GM18505 (cell line): ENCODE data around the gene NAA16.

Experiments
- ATAC-seq: cut with Tn5 transposase; IDR thresholded peaks from one replicate; pipeline ENCODE4 v1.9.1; 2021; ENCODE audit not compliant: unreplicated experiment
- POLR2A ChIP-seq: IDR thresholded peaks from 4 replicates; pipeline ENCODE4 v1.6.1; 2011; ENCODE audit warnings: borderline replicate concordance; ENCODE audit not compliant: insufficient read depth, insufficient read length; ENCODE audit errors: extremely low read depth

Gene NAA16

GRCh38 chr13:41313117-41313516 is 2.0 kb downstream of the NAA16 start:
- no peak for TF ChIP-seq POLR2A
- no peak for ATAC-seq

GRCh38 chr13:41313659-41314197 is 2.7 kb downstream of the NAA16 start:
- no peak for TF ChIP-seq POLR2A
- no peak for ATAC-seq

DNA sequence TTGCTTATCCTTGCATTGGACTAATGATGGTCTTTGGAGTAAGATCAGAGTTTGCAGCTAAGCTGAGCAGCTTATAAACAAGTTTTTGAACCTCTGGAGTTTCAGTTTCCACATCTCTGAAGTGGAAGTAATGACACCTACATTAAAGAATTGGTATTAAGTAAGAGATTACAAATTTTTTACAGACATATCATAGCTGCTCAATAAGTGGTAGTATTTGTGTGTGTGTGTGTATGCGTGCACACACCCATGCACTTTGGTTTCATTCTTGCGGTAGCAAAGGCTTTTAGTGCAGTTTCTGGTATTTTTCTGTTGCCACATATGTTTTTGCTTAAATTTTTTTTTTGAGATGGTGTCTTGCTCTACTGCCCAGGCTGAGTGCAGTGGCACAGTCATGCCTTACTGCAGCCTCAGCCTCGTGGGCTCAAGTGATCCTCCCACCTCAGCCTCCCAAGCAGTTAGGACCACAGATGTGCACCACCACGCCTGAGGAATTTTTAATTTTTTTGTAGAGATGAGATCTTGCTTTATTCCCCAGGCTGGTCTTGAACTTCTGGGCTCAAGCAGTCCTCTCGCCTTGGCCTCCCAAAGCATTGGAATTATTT is 4.5 kb downstream of the NAA16 start:
- ATAC-seq, result no peak
- TF ChIP-seq POLR2A, result no peak

DNA sequence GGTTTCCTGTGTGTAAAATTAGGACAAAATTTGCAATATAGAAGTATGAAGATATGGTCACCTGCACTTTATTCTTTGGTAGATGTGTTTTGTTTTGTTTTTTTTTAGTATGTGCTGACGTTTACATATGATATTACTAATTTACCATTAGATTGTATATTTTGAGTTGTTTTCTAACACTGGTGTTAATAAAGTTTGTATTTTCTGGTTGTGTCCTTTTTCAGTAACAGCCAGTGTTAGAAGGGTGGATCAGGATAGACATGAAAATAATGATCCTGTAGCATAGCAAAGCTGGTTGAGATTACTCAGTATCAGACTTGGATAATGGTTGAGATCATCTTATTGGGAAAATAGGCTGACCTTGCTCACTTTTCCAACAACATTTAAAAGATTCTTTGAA is 6.2 kb downstream of the NAA16 start:
- ATAC-seq, result no peak
- TF ChIP-seq POLR2A, result no peak

DNA sequence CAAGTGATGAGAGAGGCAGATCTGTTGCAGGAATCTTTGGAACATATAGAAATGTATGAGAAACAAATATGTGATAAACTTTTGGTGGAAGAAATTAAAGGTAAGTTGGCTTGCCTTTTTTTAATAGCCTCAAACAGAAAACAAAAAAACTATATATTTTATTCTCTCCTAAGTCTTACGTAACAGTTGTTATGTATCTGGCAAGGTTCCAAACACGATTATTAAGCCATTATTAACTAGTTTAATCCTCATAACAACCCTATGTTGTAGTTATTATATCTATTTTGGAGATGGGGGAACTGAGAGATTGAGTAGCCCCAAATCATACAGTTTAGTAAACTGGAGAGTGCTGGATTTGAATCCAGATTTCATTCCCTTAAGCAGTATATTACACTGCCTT is 14.7 kb downstream of the NAA16 start:
- no peak for TF ChIP-seq POLR2A
- no peak for ATAC-seq

DNA sequence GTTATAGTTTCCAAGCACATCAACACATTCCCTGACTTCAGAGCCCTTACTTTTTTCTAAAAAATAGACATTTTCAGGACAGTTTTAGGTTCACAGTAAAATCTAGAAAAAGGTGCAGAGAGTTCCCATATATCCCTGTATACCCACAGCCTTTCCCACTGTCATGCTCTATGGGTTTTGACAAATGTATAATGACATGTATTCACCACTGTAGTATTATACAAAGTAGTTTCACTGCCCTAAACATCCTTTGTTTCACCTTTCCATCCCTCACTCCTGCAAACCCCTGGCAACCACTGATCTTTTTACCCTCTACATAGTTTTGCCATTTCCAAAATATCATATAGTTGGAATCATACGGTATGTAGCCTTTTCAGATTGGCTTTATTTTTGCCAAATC is 15.6 kb downstream of the NAA16 start:
- no peak for ATAC-seq
- TF ChIP-seq POLR2A, result no peak

GRCh38 chr13:41327994-41328790 is 17.1 kb downstream of the NAA16 start:
- ATAC-seq, result no peak
- no peak for TF ChIP-seq POLR2A

GRCh38 chr13:41332829-41333228 is 21.8 kb downstream of the NAA16 start:
- ATAC-seq, result no peak
- no peak for TF ChIP-seq POLR2A

- no peak for TF ChIP-seq POLR2A
- ATAC-seq, result no peak
Observed at GRCh38 chr13:41334810-41335209, 23.7 kb downstream of the NAA16 start.

GRCh38 chr13:41344358-41344757 is 33.3 kb downstream of the NAA16 start:
- TF ChIP-seq POLR2A, result no peak
- no peak for ATAC-seq

DNA sequence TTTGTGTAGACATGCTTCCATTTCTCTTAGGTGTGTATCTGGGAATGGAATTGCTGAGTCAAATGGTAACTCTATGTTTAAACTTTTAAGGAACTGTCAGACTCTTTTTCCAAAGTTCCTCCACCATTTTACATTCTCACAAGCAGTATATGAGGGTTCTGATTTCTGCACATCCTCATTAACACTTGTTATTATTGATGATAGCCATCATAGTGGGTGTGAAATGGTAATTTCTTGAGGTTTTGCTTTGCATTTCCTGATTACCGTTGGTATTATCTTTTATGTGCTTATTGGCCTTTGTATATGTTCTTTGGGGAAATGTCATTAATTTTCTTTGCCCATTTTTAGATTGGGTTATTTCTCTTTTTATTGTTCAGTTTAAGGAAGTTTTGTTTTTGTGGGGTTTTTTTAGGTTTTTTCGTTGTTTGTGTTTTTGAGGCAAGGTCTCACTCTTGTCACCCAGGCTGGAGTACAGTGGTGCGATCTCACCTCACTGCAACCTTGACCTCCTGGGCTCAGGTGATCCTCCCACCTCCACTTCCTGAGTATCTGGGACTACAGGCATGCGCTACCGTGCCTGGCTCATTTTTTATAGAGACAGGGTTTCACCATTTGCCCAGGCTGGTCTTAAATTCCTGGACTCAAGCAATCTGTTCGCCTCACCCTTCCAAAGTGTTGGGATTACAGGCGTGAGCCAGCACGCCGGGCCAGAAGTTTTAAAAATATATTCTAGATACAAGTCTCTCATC is 34.3 kb downstream of the NAA16 start:
- no peak for TF ChIP-seq POLR2A
- ATAC-seq, result no peak

GRCh38 chr13:41345914-41346589 is 35.0 kb downstream of the NAA16 start:
- no peak for TF ChIP-seq POLR2A
- ATAC-seq, result no peak
